EL (cell line): Measurements from ENCODE around the gene GNA14.
A peak's percentile ranks its signal among the peaks of the same experiment; 100 is the strongest.
"Not testable (repeated sequence)": the region's sequence is repeated elsewhere in the genome, so short reads cannot be mapped to it uniquely, and the experiment has no call there.

Experiments
- DNase-seq: peaks from one replicate; pipeline ENCODE4 v3.0.0-alpha.2; 2016

Gene GNA14

DNA sequence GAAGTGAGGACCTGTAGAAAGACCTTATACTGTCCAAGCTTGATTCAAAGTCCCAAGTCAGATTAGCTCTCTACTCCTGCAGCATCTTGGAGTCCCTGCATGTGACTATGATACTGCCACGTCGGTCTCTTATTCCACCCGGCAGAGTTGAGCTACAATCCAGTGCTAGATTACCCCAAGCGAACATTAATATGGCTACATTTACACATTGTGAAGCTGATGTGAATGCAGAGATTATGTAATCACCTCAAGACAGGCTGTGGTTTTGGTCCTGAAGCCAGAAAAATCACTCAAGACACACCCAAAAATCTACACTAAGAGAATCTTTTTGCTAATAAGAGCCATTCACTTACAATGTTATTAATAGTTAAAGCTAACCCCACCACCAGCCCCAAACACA, 116.7 kb downstream of the GNA14 start:
- DNase-seq = no peak

DNA sequence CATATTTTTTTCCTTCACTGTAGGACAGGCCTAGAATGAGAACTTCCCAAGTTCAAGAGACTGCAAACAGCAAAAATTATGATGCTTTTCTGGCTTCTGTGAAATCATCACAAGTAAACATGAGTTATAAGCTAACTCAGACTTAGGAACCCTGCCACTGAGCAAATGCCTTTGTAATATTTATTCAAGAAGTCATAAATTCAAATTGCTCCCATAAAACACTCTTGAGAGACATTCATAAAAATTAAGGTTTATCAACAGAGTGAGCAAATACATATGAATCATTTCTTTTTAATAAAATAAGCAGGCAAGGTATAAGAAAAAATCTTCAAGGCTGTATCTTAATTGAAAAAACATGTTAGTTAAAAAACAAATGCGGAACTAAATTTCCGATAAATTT, 124.2 kb downstream of the GNA14 start:
- no peak for DNase-seq

- no peak for DNase-seq
Observed at GRCh38 chr9:77521091-77521490, 127.0 kb downstream of the GNA14 start.

GRCh38 chr9:77518688-77519087, 129.4 kb downstream of the GNA14 start:
- DNase-seq = no peak

GRCh38 chr9:77516781-77517180, 131.3 kb downstream of the GNA14 start:
- DNase-seq = no peak

- DNase-seq = peak; percentile 90
Observed at GRCh38 chr9:77514886-77515711, 133.0 kb downstream of the GNA14 start.

- no peak for DNase-seq
Observed at GRCh38 chr9:77513457-77513856, 134.7 kb downstream of the GNA14 start.

DNA sequence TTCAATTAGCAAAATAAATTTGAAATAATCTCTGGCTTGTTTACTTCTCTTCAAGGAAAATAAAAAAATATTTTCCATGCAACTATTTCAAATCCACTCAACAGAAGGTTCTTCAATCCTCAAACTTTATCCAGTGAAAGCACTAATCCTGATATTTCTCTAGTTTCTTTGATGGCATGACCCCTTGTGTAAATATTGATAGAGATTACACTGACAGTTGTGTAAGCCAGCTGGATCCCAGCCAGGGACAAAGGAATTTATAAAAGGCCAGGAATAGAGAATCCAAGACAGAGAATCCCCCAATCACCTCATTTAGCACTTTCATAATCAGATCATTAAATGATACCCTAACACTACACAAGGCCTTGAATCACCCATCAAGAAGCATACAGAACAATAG, 135.2 kb downstream of the GNA14 start:
- peak; percentile 8 for DNase-seq

GRCh38 chr9:77511525-77511924, 136.6 kb downstream of the GNA14 start:
- DNase-seq = no peak

DNA sequence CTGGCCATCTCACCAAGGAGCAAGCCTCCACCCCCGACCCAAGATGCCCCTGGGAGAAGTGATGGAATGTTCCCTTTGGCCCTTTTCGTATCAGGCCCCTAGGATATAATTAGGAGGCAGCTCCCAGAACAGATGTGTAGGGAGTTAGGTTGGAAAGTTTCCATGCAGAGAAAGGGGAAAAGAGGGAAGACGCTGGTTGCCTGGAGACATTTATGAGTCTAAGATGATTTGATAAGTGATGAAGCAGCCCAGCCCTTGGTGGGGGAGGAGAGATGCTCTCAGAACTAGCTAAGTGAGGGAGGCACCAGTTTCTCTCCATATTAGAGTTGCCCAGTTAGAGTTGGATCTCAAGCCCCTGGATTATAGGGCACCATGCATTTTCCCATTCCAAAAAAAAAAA, 137.5 kb downstream of the GNA14 start:
- no peak for DNase-seq

DNA sequence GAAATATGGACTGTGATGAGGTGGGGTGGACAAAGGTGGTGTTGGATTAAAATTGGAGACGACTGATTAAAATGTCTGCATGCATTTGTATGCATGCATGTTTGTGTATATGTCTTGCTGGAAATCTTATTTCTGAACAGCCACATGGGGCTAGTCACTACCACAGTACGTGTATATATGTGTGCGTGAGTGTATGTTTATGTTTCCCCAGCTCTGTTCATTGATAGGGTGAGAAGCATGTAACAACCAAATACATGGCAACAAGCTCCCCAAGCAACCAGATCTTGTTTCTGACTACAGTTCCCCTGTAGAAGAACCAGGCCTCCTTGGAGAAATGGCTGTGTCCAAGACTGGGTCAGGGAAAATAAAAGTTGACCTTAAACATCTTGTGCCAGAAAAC, 139.7 kb downstream of the GNA14 start:
- DNase-seq = no peak

- no peak for DNase-seq
Observed at GRCh38 chr9:77507212-77507961, 140.7 kb downstream of the GNA14 start.

GRCh38 chr9:77505232-77505631, 142.9 kb downstream of the GNA14 start:
- DNase-seq = no peak

GRCh38 chr9:77502568-77502967, 145.6 kb downstream of the GNA14 start:
- no peak for DNase-seq

- no peak for DNase-seq
Observed at GRCh38 chr9:77498891-77499290, 149.2 kb downstream of the GNA14 start.

DNA sequence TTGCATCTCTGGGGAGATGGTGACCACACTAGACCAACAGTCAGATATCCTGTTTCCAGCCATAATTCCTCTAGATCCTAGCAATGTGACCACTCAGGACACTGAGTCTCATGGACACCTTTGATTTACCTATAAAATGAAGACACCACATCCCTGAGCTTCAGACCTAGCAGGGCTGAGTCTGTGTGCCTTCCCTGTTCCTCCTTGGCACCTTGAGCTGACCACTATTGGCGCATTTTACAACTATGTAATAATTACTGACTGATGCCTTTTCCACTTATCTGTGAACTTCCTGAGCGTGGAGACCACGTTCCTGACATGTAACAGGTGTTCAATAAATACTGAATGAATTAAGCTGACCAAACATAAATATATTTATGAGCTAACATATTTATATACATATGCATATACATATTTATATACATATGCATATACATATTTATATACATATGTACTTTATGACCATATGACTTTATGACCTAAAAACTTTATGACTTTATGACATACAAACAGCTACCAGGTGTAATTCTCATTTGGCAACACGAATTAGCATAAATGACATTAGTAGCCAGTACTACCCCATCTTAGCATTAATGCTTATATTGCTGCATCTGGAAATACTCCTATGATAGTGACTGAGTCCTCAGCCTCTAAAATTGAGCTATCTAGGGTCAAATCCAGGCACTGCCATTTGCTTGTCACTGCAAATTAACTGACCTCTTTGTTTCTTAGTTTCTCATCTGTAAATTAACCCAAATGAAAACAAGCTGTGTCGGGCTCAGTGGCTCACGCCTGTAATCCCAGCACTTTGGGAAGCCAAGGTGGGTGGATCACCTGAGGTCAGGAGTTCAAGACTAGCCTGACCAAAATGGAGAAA, 150.6 kb downstream of the GNA14 start:
- no peak for DNase-seq

- DNase-seq = peak; percentile 47
Observed at GRCh38 chr9:77495834-77496671, 152.1 kb downstream of the GNA14 start.

DNA sequence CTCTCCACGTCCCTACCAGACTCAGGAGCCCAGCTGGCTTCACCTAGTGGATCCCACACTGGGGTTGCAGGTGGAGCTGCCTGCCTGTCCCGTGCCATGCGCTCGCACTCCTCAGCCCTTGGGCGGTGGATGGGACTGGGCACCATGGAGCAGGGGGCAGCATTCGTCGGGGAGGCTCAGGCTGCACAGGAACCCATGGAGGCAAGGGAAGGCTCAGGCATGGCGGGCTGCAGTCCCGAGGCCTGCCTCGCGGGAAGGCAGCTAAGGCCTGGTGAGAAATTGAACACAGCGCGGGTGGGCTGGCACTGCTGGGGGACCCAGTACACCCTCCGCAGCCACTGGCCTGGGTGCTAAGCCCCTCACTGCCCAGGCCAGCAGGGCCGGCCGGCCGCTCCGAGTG, 157.8 kb downstream of the GNA14 start:
- not testable (repeated sequence) for DNase-seq

DNA sequence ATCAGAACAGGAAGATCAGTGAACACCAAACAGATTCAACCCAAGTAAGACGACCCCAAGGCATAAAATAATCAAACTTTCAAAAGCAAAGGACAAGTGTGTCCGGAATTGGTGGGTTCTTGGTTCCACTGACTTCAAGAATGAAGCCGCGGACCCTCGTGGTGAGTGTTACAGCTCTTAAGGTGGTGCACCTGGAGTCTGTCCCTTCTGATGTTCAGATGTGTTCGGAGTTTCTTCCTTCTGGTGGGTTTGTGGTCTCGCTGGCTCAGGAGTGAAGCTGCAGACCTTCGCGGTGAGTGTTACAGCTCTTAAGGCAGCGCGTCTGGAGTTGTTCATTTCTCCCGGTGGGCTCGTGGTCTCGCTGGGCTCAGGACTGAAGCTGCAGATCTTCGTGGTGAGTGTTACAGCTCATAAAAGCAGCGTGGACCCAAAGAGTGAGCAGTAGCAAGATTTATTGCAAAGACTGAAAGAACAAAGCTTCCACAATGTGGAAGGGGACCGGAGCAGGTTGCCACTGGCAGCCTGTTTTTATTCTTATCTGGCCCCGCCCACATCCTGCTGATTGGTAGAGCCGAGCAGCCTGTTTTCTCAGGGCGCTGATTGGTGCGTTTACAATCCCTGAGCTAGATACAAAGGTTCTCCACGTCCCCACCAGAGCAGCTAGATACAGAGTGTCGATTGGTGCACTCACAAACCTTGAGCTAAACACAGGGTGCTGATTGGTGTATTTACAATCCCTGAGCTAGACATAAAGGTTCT, 158.5 kb downstream of the GNA14 start:
- not testable (repeated sequence) for DNase-seq

GRCh38 chr9:77488439-77489126, 159.5 kb downstream of the GNA14 start:
- DNase-seq = peak; percentile 44

DNA sequence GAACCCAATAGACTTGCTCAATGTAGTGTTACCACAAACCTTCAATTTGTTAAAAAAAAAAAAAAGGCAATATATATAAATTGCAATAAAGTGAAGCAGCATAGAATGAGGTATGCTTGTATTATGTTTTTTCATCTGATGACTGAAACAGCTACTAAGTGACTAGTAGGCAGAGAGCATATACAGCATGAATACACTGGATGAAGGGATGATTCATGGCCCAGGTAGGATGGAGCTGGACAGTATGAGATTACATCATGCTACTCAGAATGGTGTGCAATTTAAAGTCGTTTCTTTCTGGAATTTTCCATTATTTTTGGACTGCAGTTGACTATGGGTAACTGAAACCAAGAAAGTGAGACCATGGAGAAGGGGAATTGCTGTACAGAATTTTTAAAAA, 161.2 kb downstream of the GNA14 start:
- no peak for DNase-seq
